Omental fat pad (tissue), 4 donors: ENCODE data around the gene GAMT. TPM values are rescaled to one million over a fixed set of nuclear protein-coding genes. Genes with fewer than 3 reads are reported as not detected.
A peak's percentile ranks its signal among the peaks of the same experiment; 100 is the strongest.

ENCODE experiments used
- ATAC-seq: fragments of 150-250 bp; one replicate; pipeline ENCODE4 v1.9.1; 2016; ENCODE audit warnings: mild to moderate bottlenecking, moderate library complexity; ENCODE audit not compliant: low FRiP score
- DNase-seq: peaks from one replicate; pipeline ENCODE4 v3.0.0-alpha.2; 2019; ENCODE audit warnings: low spot score
- CTCF ChIP-seq, 3 donors: fragments of 450-650 bp; IDR thresholded peaks; one replicate each; pipeline ENCODE4 v1.5.1; 2016 to 2017; ENCODE audit warnings: antibody characterized with exemption in 3 of 3, mild to moderate bottlenecking in 3 of 3, moderate library complexity in 2 of 3
- total RNA-seq, 4 donors: library from RNA; depleted of rRNA; stranded (reverse); fragments of >200 nt; gene quantifications; one replicate each; pipeline ENCODE4 v1.1.0, GENCODE V29; 2016

Gene GAMT
- total RNA-seq, 4 donors from 2014 or later, result 10.8 to 16.2 (median 13.7) TPM

GRCh38 chr19:1438035-1438932 is 36.9 kb upstream of the GAMT start, which contains the start of gene RPS15:
Gene RPS15 (plus strand): TSS chr19:1438396. CDS start chr19:1438426, 30 bp downstream.
- DNase-seq, result peak; percentile 87
- peak; percentile 81 for ATAC-seq
- TF ChIP-seq CTCF (IDR thresholded peaks at IDR 0.05), result peak in 2 of 3 donors; percentile 77 to 87

- no peak for ATAC-seq
- no peak for TF ChIP-seq CTCF (IDR thresholded peaks at IDR 0.05)
- DNase-seq, result no peak
These were observed 36.3 kb upstream of the GAMT start for GRCh38 chr19:1437609-1438008.

- TF ChIP-seq CTCF (IDR thresholded peaks at IDR 0.05), result no peak
- ATAC-seq (no peak), DNase-seq (no peak)
These were observed 34.1 kb upstream of the GAMT start for GRCh38 chr19:1435378-1435989.

- no peak for TF ChIP-seq CTCF (IDR thresholded peaks at IDR 0.05)
- ATAC-seq (no peak), DNase-seq (no peak)
These were observed 33.3 kb upstream of the GAMT start for GRCh38 chr19:1434577-1435060.

GRCh38 chr19:1434040-1434366 is 32.7 kb upstream of the GAMT start:
- no peak for TF ChIP-seq CTCF (IDR thresholded peaks at IDR 0.05)
- DNase-seq (no peak), ATAC-seq (no peak)

- ATAC-seq, result no peak
- no peak for TF ChIP-seq CTCF (IDR thresholded peaks at IDR 0.05)
- no peak for DNase-seq
These were observed 32.0 kb upstream of the GAMT start for GRCh38 chr19:1433119-1434039.
